ENCODE results near the gene C5orf15. TPM values are rescaled to one million over a fixed set of nuclear protein-coding genes. Genes with fewer than 3 reads are reported as not detected.

C5orf15 gene
- polyA plus RNA-seq, 1 donor from 2014 or later: 72.3 TPM

DNA sequence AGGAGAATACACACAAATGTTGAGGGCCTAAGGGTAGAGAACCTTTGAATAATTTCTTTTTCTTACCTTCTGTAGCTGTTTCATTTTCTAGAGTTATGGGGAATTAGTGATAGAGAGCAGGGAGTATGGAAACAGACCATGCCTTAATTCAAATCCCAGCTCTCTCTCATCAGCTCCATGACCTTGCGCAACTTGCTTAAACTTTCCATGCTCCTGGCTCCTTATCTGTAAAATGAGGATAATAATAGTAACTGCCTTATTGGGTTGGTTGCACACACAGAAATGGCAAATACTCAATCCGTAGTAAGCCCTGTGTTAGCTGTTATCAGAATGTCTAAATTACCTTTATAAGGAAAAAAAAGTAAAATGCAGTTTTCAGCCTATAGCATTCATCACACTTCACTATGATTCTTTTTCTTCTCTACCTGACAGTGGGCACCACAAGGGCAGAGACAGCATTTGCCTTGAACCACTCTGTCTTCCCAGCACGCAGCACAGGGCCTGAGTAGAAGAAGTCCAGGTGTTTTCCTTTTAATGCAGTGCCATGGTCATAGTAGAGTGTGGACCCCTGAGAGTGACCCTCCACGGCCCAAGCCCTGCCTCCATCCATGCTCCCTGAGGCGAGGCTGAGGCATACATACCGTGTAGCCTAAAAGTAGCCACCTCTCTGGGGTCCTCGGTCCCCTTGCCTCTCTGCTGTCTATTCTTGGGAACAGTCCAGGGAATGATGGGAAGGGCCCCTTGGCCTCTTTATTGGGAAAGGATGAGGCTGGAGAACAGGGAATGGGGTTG is 17.4 kb downstream of the C5orf15 start:
- no peaks in the 10 kb centered on the region for H3K9me3 ChIP-seq (ENCODE audit: low read length)
- no peaks in the 10 kb centered on the region for H3F3A ChIP-seq (ENCODE audit: insufficient read depth, low read length, poor library complexity, severe bottlenecking)
- H3K9ac ChIP-seq (ENCODE audit: low read length): no peak overlapping the region
- H3K36me3 ChIP-seq (ENCODE audit: insufficient read depth, low read length): no peaks in the 10 kb centered on the region
- TF ChIP-seq RAD21 (conservative IDR thresholded peaks at IDR 0.05) (no peak), SMC3 (conservative IDR thresholded peaks at IDR 0.05; ENCODE audit: poor library complexity) (no peak), EP300 (conservative IDR thresholded peaks at IDR 0.05; ENCODE audit: poor library complexity, severe bottlenecking) (no peak), EZH2 (IDR thresholded peaks at IDR 0.05; ENCODE audit: borderline replicate concordance, insufficient read depth, low read length, poor library complexity, severe bottlenecking) (no peak), POLR2AphosphoS5 (IDR thresholded peaks at IDR 0.05) (no peak), TAF1 (IDR thresholded peaks at IDR 0.05; ENCODE audit: low read depth) (no peak)
- TF ChIP-seq, protein P1, sequence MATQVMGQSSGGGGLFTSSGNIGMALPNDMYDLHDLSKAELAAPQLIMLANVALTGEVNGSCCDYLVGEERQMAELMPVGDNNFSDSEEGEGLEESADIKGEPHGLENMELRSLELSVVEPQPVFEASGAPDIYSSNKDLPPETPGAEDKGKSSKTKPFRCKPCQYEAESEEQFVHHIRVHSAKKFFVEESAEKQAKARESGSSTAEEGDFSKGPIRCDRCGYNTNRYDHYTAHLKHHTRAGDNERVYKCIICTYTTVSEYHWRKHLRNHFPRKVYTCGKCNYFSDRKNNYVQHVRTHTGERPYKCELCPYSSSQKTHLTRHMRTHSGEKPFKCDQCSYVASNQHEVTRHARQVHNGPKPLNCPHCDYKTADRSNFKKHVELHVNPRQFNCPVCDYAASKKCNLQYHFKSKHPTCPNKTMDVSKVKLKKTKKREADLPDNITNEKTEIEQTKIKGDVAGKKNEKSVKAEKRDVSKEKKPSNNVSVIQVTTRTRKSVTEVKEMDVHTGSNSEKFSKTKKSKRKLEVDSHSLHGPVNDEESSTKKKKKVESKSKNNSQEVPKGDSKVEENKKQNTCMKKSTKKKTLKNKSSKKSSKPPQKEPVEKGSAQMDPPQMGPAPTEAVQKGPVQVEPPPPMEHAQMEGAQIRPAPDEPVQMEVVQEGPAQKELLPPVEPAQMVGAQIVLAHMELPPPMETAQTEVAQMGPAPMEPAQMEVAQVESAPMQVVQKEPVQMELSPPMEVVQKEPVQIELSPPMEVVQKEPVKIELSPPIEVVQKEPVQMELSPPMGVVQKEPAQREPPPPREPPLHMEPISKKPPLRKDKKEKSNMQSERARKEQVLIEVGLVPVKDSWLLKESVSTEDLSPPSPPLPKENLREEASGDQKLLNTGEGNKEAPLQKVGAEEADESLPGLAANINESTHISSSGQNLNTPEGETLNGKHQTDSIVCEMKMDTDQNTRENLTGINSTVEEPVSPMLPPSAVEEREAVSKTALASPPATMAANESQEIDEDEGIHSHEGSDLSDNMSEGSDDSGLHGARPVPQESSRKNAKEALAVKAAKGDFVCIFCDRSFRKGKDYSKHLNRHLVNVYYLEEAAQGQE (IDR thresholded peaks at IDR 0.05; ENCODE audit: borderline replicate concordance): no peak
- TF ChIP-seq, protein P2, sequence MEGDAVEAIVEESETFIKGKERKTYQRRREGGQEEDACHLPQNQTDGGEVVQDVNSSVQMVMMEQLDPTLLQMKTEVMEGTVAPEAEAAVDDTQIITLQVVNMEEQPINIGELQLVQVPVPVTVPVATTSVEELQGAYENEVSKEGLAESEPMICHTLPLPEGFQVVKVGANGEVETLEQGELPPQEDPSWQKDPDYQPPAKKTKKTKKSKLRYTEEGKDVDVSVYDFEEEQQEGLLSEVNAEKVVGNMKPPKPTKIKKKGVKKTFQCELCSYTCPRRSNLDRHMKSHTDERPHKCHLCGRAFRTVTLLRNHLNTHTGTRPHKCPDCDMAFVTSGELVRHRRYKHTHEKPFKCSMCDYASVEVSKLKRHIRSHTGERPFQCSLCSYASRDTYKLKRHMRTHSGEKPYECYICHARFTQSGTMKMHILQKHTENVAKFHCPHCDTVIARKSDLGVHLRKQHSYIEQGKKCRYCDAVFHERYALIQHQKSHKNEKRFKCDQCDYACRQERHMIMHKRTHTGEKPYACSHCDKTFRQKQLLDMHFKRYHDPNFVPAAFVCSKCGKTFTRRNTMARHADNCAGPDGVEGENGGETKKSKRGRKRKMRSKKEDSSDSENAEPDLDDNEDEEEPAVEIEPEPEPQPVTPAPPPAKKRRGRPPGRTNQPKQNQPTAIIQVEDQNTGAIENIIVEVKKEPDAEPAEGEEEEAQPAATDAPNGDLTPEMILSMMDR (IDR thresholded peaks at IDR 0.05; ENCODE audit: poor library complexity, severe bottlenecking): no peak
- H4K20me1 ChIP-seq (ENCODE audit: insufficient read depth): no peaks in the 10 kb centered on the region
- H3K79me2 ChIP-seq (replicated peaks; ENCODE audit: insufficient read depth, low read length): no peaks in the 10 kb centered on the region
- no peak overlapping the region for H3K4me2 ChIP-seq (ENCODE audit: low read length)
- H3K4me3 ChIP-seq (ENCODE audit: low read length): no peak overlapping the region
- H3K27me3 ChIP-seq (ENCODE audit: insufficient read depth, low read depth, low read length): no peaks in the 10 kb centered on the region
- no peak overlapping the region for H3K27ac ChIP-seq (ENCODE audit: low read length)
- no peaks in the 10 kb centered on the region for H3K9me2 ChIP-seq (ENCODE audit: insufficient read depth, low read length)
- no peak overlapping the region for H2AFZ ChIP-seq (ENCODE audit: low read depth, low read length)

DNA sequence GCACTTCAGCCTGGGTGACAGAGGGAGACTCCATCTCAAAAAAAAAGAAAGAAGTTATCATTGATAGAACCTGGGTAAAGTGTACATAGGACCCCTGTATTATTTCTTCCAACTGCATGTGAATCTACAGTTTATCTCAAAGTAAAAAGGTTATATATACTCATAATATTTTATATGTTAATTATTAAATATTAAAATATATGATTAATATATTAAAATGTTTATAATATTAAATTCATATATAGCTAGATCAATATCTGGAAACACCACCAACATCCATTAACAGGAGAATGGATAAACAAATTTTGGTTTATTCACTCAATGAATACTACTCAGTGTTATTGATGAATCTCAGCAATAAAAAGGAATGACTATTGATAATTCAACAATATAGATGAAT is 19.7 kb downstream of the C5orf15 start:
- H3K4me2 ChIP-seq (ENCODE audit: low read length): no peak overlapping the region
- H3K79me2 ChIP-seq (replicated peaks; ENCODE audit: insufficient read depth, low read length): no peaks in the 10 kb centered on the region
- H2AFZ ChIP-seq (ENCODE audit: low read depth, low read length): no peak overlapping the region
- H4K20me1 ChIP-seq (ENCODE audit: insufficient read depth): no peaks in the 10 kb centered on the region
- no peaks in the 10 kb centered on the region for H3K9me3 ChIP-seq (ENCODE audit: low read length)
- H3F3A ChIP-seq (ENCODE audit: insufficient read depth, low read length, poor library complexity, severe bottlenecking): no peaks in the 10 kb centered on the region
- H3K36me3 ChIP-seq (ENCODE audit: insufficient read depth, low read length): no peaks in the 10 kb centered on the region
- no peaks in the 10 kb centered on the region for H3K27me3 ChIP-seq (ENCODE audit: insufficient read depth, low read depth, low read length)
- no peaks in the 10 kb centered on the region for H3K9me2 ChIP-seq (ENCODE audit: insufficient read depth, low read length)
- TF ChIP-seq EZH2 (IDR thresholded peaks at IDR 0.05; ENCODE audit: borderline replicate concordance, insufficient read depth, low read length, poor library complexity, severe bottlenecking) (no peak), SMC3 (conservative IDR thresholded peaks at IDR 0.05; ENCODE audit: poor library complexity) (no peak), POLR2AphosphoS5 (IDR thresholded peaks at IDR 0.05) (no peak), RAD21 (conservative IDR thresholded peaks at IDR 0.05) (no peak), EP300 (conservative IDR thresholded peaks at IDR 0.05; ENCODE audit: poor library complexity, severe bottlenecking) (no peak), TAF1 (IDR thresholded peaks at IDR 0.05; ENCODE audit: low read depth) (no peak), MXI1 (conservative IDR thresholded peaks at IDR 0.05; ENCODE audit: poor library complexity, severe bottlenecking) (no peak)
- TF ChIP-seq, protein P1 (IDR thresholded peaks at IDR 0.05; ENCODE audit: borderline replicate concordance): no peak
- TF ChIP-seq, protein P2 (IDR thresholded peaks at IDR 0.05; ENCODE audit: poor library complexity, severe bottlenecking): no peak
- no peak overlapping the region for H3K9ac ChIP-seq (ENCODE audit: low read length)
- no peak overlapping the region for H3K27ac ChIP-seq (ENCODE audit: low read length)
- H3K4me3 ChIP-seq (ENCODE audit: low read length): no peak overlapping the region
